Measurements from ENCODE around the gene TUBG1. TPM values are rescaled to one million over a fixed set of nuclear protein-coding genes. Genes with fewer than 3 reads are reported as not detected.

The TUBG1 gene
- total RNA-seq, 2 donors from 2014 or later: 28.8 to 55.9 TPM

DNA sequence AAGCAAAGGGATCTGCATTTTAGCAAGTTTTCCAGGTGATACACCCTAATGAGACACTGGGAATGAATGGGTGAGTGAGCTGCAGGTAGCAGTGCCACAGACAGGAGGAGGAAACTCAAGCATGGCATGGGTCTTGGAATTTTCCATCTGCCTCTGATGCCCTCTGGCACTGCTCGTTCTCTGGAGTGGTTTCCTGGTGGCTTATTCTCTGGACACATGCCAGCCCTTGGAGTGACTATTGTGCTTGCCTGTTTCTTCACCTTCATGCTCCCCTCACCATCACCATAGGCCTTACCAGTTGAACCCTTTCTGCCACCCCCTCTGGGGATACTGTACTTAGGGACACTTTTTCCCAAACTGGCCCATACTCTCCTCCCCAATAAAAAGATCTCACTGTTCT, 45.9 kb upstream of the TUBG1 start:
- H3K4me3 ChIP-seq: peak overlapping the region in 1 of 2 donors; percentile 71
- peaks cover 0 to 52% of the 10 kb centered on the region in 2 donors for H3K4me1 ChIP-seq
- no peak for TF ChIP-seq CTCF (IDR thresholded peaks at IDR 0.05)
- H3K36me3 ChIP-seq: peaks cover 21% of the 10 kb centered on the region
- no peaks in the 10 kb centered on the region for H3K9me3 ChIP-seq
- no peak for DNase-seq (ENCODE audit: low spot score)
- H3K27me3 ChIP-seq: no peaks in the 10 kb centered on the region
- no peak overlapping the region for H3K27ac ChIP-seq

DNA sequence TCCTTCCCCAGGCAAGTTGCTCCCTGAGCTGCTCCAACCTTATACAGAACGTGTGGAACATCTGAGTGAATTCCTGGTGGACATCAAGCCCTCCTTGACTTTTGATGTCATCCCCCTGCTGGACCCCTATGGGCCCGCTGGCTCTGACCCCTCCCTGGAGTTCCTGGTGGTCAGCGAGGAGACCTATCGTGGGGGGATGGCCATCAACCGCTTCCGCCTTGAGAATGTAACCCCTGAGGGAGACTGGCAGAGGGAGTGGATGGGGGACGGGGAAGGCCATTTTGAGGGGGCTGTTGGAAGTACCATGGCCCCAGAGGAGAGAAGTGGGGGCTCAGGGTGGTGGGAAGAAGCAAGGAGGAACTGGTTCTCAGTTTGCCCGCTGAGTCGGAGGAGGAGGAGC, 45.5 kb upstream of the TUBG1 start:
- H3K4me3 ChIP-seq: no peak overlapping the region
- no peak overlapping the region for H3K27ac ChIP-seq
- no peaks in the 10 kb centered on the region for H3K27me3 ChIP-seq
- H3K36me3 ChIP-seq: peaks cover 26% of the 10 kb centered on the region
- no peaks in the 10 kb centered on the region for H3K9me3 ChIP-seq
- DNase-seq (ENCODE audit: low spot score): no peak
- no peak for TF ChIP-seq CTCF (IDR thresholded peaks at IDR 0.05)
- peaks cover 0 to 56% of the 10 kb centered on the region in 2 donors for H3K4me1 ChIP-seq

- Histone ChIP-seq H3K9me3 (no peaks in the 10 kb centered on the region), H3K27ac (no peak overlapping the region), H3K4me3 (no peak overlapping the region), H3K4me1 (peaks cover 0 to 59% of the 10 kb centered on the region in 2 donors), H3K27me3 (no peaks in the 10 kb centered on the region), H3K36me3 (peaks cover 36% of the 10 kb centered on the region)
- no peak for DNase-seq (ENCODE audit: low spot score)
- TF ChIP-seq CTCF (IDR thresholded peaks at IDR 0.05): no peak
These were observed 44.5 kb upstream of the TUBG1 start for GRCh38 chr17:42564815-42565522.

DNA sequence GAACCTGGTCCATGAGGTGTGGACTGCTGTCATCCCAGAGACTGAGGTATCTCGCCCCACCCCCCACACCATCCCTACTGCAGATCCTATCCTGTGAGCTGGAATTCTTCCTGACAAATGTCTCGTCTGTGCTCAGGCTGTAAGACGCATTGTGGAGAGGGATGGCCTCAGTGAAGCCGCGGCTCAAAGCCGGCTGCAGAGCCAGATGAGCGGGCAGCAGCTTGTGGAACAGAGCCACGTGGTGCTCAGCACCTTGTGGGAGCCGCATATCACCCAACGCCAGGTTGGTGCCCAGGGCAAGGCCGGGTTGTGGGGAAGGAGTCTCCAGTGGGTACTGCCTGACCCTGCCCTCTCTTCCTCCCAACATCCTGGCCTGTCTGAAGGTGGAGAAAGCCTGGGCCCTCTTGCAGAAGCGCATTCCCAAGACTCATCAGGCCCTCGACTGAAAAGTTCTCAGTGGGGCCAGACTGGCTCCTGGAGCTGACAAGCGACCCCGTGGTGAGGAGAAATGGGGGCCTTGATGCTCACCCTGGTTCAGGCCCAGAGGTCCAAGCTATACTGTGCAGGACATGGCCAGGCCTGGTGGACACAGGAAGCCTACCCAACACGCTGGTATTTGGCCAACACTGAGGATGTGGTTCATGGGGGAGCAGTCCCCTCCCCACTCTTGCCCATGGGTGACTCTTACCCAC, 43.8 kb upstream of the TUBG1 start:
- H3K9me3 ChIP-seq: no peaks in the 10 kb centered on the region
- peak overlapping the region; percentile 96 to 98 for H3K27ac ChIP-seq
- TF ChIP-seq CTCF (IDR thresholded peaks at IDR 0.05): no peak
- H3K4me1 ChIP-seq: peaks cover 0 to 59% of the 10 kb centered on the region in 2 donors
- no peak for DNase-seq (ENCODE audit: low spot score)
- no peak overlapping the region for H3K4me3 ChIP-seq
- no peaks in the 10 kb centered on the region for H3K27me3 ChIP-seq
- H3K36me3 ChIP-seq: peaks cover 43% of the 10 kb centered on the region

GRCh38 chr17:42566215-42566882, 43.1 kb upstream of the TUBG1 start:
- peaks cover 0 to 59% of the 10 kb centered on the region in 2 donors for H3K4me1 ChIP-seq
- H3K4me3 ChIP-seq: peak overlapping the region; percentile 91 to 95
- DNase-seq (ENCODE audit: low spot score): no peak
- no peaks in the 10 kb centered on the region for H3K27me3 ChIP-seq
- H3K27ac ChIP-seq: peak overlapping the region; percentile 96 to 98
- no peak for TF ChIP-seq CTCF (IDR thresholded peaks at IDR 0.05)
- H3K9me3 ChIP-seq: no peaks in the 10 kb centered on the region
- H3K36me3 ChIP-seq: peaks cover 50% of the 10 kb centered on the region

Data from right atrium auricular region (tissue), 2 donors.